Activated CD4-positive, alpha-beta T cell treated with anti-CD3 and anti-CD28 coated beads, Interleukin-2, amount 50 U/mL, for 4 hours (primary cell): ENCODE results near the gene TYW1.
A peak's percentile ranks its signal among the peaks of the same experiment; 100 is the strongest.
"Not testable (repeated sequence)": the region's sequence is repeated elsewhere in the genome, so short reads cannot be mapped to it uniquely, and the experiment has no call there.

ENCODE experiments used
- DNase-seq, 2 experiments: peaks; one replicate each; pipeline ENCODE4 v3.0.0-alpha.2; 2020

The TYW1 gene

DNA sequence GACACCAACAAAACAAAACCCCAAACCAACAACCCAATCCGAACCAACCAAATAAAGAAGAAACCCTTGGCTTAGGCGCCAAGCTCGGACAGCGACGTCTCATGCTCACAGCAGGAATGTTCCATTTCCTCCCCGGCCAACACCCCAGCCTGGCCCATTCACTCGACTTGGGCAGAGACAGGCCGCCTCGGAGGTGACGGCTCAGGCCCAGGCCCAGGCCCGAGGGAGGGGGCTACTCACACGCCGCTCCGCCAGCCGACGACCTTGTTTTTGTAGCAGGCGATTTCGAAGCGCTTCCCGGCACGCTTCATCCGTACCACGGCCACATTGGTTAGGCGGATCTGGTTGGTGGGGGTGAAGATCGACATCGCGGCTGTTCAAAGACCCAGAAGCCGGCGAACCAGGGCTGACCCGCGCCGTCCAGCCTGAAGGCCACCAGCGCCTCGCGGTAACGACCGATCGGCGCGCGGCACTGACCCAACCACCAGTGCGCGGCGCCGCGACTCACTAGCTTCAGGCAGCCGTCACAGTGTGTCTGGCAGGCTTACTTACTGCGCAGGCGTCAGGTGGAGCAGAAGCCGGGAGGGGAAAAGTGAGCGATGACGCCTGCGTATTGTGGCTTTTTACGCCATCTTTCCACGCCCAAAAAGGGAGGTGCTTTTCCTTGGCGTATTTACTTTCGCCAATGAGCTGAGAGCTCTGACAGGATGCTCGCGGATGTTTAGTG lies 1.4 kb upstream of the TYW1 start, which contains the start of gene SBDS:
TSS of gene SBDS (minus strand) at position 537 of the 727 bp plus-strand sequence. CDS start at position 368, 169 bp downstream.
- DNase-seq = peak; percentile 90 to 91

DNA sequence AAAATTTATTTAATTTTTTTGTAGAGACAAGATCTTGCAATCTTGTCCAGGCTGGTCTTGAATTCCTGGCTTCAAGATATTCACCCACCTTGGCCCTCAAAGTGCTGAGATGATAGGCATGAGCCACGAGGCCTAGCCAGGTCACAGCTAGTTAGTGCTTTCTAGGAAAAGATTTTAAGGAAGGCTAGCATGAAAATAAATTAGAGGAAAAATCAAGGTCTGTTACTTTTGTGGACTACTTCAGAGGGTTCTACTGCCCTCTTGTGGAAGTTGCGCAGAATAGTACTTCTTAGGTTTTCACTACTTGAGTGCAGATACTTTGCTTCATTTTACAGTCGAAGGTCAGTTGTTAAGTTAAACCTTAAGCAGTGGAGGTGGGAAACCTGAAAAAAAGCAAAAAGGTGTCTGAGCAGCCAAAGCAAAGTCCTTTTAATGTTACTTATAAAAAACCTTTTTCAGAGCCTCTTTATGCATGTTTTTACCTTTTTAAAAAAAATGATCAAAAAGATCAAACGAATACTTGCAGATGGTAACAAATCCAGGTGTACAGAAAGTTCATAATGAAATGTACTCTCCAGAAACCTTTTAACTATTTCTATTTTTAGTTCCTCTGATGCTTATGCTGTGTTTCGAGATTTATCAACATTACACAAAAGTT lies 4.1 kb downstream of the TYW1 start:
- not testable (repeated sequence) for DNase-seq

DNA sequence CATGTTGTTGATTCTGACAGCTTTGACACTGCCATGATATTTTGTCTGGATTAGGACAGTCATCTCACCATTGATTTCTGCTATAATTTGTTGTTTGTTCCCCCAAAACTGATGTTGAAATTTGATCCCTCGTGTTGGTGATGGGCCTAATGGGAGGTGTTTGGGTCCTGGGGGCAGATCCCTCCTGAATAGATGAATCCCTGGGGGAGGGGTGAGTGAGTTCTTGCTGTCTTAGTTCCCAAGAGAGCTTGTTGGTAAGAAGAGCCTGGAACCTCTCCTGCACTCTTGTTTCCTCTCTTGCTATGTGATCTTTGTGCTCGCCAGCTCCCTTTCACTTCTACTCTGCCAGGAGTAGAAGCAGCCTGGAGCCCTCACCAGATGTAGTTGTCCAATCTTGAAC lies 7.5 kb downstream of the TYW1 start:
- not testable (repeated sequence) for DNase-seq

DNA sequence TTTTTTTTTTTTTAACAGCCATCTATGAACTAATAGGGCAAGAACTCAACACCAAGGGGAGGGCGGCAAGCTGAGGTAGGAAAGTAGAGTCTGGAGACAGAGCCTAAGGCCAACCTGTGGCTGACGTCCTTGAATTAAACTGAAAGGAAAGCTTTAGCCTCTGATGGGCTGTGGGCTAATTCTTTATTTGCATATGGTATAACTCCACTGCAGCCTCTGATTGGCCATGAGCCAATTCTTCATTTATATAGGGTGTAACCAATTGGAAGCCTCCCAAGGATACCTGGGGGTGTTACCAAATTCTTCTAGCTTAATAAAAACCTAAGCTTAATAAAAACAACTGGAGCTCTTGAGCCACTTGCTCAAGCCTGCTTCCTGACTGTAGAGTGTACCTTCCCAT lies 10.3 kb downstream of the TYW1 start:
- DNase-seq = no peak

DNA sequence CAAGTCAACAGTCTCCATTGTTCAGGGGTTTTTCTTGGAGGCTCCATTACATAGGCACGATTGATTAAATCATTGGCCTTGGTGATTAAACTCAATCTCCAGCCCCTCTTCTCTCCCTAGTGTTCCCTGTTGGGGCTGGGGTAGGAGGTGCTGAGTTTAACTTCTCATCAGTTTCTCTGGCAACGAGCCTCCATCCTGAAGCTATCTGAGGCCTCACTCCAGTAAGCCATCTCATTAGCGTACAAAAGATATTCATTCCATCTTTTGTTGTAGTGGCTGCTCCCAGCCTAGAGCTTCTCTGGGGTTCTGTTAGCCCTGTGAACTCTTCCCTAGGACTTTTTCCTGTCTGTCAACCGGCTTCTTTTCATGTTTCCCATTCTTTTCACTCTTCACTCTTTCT lies 11.6 kb downstream of the TYW1 start:
- no peak for DNase-seq

DNA sequence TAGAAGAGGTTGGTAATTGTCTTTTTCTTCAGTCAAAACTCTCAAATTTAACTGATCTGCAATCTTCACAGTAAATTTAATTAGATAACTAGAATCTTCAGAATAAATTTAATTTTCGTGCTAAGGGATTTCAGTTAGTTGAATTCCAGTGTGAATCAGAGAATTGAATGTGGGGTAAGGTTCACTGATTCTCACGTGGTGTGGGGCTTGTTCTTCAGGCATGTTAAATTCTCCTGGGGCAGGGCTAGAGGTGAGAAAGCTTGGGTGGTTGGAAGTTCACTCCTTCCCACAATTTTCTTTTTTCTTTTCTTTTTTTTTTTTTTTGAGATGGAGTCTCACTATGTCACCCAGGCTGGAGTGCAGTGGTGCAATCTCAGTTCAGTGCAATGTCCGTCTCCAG lies 13.0 kb downstream of the TYW1 start:
- not testable (repeated sequence) for DNase-seq

DNA sequence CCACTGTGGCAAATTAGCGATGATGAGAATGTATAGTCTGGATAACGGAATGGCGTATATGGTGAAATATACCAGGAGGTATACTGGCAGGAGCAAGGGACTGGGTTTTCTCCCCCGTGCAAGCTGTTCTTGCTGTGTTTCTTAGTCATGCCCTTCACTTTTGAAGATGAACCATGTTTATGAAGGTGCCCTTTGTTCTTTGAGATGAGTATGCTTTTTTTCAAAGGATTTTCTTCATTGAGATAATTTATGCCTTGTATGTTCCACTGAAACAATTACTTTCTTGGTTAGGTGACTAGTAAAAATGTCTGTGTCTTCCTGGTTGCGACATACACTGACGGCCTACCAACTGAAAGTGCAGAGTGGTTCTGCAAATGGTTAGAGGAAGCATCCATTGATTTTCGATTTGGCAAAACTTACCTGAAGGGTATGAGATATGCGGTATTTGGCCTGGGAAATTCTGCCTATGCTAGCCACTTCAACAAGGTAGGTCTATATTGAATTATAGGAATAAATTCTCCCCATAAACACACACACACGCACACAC lies 17.5 kb downstream of the TYW1 start:
- DNase-seq = not testable (repeated sequence)

DNA sequence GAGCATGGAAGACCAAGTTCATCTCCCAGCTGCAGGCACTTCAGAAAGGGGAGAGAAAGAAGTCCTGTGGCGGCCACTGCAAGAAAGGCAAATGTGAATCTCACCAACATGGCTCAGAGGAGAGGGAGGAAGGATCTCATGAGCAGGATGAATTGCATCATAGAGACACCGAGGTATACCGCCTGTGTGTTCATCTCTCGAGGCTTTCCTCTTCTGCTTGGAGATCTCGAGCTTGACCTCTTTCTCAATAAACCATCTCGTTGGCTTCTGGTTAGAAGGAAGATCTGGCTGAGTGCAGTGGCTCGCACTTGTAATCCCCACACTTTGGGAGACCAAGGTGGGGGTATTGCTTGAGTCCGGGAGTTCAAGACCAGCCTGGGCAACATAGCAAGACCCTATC lies 21.3 kb downstream of the TYW1 start:
- not testable (repeated sequence) for DNase-seq

DNA sequence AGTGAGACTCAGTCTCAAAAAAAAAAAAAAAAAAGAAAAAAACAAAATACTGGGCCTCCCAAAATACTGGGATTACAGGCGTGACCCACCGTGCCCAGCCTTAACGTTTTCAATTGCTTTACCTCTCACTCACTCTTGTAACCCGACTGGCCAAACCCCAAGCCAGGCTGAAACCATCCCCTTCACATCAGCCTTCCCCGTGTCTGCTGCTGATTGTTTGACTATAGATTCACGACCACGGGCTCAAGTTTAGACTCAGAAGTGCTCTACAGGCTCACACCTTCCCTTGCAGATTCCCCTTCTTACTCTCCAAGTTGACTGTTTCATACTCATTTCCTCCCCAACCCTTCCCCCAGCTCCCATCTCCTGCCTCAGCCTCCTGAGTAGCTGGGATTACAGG lies 22.3 kb downstream of the TYW1 start:
- no peak for DNase-seq

DNA sequence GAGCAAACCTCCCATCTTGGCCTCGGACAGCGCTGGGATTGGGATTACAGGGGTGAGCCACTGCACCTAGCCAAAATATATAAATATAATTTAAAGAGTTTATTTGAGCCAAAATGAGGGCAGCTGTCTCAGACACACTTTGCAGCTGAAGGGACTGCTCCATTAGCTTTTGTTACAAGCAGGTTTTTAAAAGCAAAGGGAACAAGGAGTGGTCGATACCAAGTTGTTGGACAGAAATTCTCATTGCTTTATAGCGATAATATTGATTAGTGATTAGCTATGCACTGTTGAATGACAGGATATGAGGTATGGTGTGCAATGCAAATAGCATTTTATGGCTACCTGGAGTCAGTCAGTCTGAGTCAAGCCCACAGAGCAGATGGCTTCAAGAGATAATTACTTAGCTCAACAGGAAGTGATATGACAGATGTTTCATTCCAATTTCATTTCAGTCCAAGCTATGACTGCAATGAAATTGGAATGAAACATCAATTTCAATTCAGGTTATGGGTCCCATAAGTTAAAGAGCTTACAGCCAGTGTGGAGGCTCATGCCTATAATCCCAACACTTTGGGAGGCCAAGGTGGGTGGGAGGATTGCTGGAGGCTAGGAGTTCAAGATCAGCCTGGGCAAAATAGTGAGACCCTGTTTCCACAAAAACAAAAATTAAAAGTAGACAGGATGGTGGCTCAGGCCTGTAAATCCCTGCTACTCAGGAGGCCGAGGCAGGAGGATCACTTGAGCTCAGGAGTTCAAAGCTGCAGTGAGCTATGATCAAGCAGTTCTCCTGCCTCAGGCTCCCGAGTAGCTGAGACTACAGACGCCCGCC lies 23.1 kb downstream of the TYW1 start:
- DNase-seq = no peak

DNA sequence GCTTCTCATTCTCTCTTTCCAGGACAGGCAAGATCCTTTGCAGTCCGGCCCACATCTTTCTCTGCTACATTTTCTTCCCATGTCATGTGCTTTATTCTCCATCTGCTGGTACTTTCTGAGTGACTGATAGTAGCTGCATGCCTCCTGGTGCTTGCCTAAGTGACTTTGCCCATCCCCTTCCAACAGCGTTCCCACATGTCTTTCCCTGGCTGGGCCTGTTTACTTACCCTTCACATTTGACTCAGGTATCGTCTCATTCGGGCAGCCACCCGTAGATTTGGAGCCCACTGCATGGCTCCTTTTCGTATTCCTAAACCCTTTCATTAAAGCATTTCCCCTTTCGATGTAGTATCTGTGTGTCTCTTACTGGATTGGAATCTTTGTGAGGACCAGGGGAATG lies 24.6 kb downstream of the TYW1 start:
- no peak for DNase-seq

DNA sequence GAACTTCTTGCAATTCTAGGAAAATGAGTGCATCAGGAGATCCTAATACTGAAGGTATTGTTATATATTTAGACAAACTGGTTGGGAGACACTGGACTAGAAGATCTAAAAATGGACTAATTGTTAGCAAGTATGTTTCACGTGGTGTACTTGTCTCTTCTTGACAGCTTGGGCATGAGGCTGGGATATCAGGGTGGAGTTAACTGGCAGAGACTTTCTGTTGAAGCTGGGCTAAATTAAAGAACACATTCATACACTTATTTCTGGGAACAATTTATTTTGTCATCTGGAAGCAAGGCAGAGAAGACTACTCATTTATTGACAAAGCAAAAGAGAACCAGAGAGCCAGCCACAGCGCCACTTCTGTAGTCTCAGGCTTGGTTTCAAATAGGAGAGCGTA lies 25.9 kb downstream of the TYW1 start:
- DNase-seq = no peak

DNA sequence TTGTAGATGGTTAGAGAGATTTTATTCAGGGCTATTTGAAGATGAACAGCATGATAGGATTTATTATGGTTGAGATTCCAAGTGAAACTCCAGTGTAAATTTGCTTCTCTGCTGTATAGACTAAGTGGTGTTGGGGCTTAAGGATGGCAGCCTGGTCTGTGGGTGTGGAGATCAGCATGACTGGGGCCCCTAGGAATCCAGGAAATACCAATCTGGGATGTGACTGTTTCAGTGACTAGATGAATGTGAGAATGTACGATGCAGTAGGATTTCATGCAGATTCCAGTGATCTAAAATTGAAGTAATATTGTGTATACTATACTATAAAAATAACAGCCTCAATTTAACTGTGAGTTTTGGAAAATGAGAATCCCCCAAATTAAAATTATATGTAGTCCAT lies 28.8 kb downstream of the TYW1 start:
- not testable (repeated sequence) for DNase-seq

DNA sequence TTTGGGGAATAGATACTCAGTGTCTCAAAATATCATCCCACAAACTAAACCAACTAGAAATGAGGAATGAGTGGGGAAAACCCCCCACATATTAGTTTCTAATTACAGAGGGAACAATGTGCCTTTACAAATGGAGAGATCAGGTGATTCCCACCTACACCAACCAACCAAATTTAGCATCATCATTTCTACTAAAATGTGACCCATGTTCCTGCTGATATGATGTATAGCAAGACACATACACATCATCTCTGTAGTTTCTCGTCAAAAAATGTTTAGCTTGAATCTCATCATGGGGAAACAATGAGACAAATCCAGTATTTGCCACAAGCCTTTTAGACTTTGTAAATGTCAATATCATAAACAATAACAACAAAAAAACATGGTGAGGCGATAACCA lies 35.1 kb downstream of the TYW1 start:
- DNase-seq = not testable (repeated sequence)

DNA sequence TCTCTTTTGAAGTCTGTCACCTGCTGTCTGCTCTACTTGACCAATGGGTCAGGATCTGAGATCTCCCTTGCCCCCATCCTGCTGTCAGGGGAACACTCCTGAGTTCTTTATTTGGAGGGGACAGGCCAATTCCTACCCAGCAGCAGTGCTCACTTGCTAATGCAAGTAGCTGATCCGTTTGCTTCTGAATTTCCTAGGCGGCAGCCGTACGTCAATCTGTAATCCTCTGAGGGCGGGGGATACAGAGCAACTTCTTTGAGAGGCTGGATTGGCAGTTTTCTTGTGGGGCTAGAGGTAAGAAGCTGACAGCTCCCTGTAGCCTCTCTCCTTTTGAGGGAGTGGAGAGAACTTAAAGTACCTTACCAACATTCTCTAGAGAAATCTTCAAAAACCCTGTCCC lies 36.6 kb downstream of the TYW1 start:
- no peak for DNase-seq

DNA sequence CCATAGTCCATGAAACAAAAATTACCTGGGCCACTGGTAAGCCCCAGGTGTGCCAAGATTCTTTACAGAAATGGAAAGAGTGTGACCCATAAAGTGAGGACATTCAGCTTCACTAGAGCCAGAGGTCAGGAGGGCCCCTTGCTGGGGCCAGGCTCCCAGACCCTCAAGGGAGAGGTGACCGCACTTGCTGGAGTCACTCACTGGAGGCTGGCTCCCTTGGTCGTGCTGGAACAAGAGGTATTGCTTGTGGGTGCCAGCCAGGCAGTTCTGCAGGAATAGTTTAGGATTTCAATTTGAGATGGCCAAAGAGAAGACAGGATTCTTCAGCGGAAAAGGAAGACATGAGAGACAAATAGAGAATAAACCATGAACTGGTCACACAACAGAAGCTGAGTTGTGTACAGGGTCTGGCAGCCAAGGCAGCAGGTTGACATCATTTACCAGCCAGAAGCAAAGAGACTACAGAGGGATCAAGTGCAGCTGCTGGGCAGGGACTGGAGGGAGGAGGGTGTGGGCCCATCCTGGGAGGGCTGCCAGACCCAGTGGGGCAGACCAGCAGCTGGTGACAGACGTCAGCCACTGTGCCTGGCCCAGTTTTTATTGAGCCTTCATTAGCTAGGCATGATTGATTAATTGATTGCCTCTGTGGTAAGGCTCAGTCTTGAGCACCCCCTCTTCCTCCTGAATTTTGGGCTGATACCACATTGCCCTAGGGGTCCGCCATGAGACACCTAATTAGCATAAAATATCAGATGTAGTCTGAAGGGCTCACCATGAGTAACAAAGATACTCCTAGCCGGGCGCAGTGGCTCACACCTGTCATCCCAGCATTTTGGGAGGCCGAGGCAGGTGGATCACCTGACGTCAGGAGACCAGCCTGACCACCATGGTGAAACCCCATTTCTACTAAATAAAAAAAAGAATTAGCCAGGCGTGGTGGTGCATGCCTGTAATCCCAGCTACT lies 40.1 kb downstream of the TYW1 start:
- DNase-seq = not testable (repeated sequence)

DNA sequence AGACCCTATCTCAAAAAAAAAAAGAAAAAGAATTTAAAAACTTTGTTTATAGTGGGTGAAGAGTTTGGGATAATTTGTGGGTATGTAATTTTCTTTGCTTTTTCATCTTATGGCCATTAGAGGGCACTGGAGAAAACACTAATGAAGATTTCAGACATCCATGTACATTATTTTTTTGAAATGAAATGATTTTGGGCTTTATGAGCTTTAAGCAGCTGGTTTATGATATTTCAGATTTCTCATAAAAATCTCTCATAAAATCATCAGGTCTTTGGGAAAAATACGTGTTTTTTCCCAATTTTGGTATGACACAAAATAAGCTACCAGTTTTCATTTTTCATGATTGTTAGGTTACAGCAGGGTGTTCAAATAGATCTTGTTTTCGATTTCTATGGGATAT lies 44.2 kb downstream of the TYW1 start:
- DNase-seq = not testable (repeated sequence)

DNA sequence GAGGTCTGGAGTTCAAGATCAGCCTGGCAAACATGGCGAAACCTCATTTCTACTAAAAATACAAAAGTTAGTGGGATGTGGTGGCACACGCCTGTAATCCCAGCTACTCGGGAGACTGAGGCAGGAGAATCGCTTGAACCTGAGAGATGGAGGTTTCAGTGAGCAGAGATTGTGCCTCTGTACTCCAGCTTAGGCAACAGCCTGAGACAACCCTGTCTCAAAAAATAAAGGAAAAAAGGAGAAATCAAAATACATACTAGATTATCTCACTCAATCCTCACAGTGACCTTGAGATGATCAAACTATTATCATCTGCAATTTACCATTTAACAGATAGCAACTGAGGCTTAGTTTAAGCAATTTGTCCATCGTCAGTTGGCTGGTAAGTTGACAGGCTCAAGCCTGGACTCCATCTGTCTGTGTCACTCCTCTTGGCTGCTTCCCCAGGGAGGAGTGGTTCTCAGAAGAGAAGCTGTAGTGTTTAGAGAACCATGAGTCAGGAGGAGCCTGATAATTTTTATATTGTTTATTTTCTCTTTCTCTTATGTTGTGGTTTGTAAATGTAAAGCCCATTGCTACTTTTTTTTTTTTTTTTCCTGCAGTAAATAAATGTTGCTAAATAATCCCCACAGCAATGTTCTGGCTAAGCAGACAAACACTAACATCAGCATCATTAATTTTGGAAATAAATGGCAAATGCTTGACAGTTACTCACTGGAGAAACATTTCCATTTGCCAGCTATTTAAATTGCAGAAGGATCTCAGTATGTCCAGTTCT lies 46.3 kb downstream of the TYW1 start:
- DNase-seq = not testable (repeated sequence)

DNA sequence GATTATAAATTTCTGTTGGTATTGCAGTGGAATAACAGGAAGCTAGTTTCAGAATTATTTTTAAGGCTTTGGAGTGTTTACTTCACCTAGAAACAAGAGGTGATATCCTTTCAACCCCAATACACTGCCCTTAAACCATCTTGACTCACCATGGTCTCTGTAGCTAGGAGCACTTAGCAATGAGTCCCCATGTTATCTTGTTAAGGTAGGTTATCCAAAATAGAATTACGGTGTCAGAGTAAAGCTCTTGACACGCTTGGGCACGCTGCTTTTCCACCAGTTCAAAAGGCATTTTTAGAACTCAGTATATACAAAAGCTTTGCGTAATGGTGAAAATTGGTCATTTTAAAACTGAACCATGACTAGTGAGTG lies 46.9 kb downstream of the TYW1 start:
- DNase-seq = not testable (repeated sequence)

DNA sequence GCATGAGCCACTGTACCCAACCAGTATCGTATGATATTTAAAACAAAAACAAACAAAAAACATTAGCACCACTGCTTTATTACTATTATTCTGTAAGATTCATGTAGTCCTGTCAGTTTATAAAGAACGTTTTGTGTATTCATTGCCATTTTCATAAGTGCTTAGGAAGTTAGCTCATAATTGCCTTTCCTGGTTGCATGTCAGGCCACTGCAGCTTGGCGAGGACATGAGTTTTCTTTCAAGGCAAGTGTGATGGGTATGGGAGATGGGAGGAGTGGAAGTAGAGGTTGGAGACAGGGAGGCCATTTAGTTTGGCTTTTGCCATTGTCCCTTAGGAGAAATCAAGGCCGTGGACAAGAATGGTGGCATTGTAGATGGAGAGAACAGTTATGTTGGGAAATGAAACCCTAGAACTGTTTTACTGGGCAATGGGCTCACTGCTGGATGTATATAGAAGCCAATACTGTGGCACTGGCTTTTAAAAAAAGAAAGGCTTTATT lies 48.9 kb downstream of the TYW1 start:
- DNase-seq = no peak

DNA sequence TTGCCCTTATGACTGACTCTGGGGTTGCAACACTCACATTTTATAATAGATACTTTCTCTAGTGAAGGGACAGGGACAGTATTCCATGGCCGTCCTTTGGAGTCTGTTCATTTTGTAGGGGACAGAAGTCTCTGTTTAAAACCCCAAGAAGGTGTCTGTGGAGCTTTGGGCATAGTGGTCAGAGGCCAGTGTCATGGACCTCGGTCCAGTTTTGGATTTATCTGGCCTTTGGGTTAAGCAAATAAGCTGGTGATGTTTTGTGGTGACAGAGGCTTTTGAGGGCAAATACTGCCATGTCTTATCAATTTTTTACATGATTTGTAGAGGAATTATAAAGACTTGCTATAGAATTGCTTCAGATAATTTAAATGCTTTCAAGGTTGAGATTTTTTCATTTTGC lies 50.2 kb downstream of the TYW1 start:
- DNase-seq = not testable (repeated sequence)
